Neural cell (in vitro differentiated cells): ENCODE results near the gene COL4A1.

Source experiments
- EP300 ChIP-seq: fragments of 450-650 bp; conservative IDR thresholded peaks from 2 replicates; pipeline ENCODE4 v1.6.1; 2014; ENCODE audit warnings: antibody characterized with exemption, mild to moderate bottlenecking, moderate library complexity; ENCODE audit not compliant: poor library complexity, severe bottlenecking
- EZH2 ChIP-seq: fragments of 200-600, 300-800 bp; shearing (Covaris generic), sonication (generic); IDR thresholded peaks from 2 replicates; pipeline ENCODE4 v1.6.1; 2014; ENCODE audit warnings: antibody characterized with exemption, low read length, borderline replicate concordance, mild to moderate bottlenecking; ENCODE audit not compliant: insufficient read depth, poor library complexity, severe bottlenecking
- MXI1 ChIP-seq: fragments of 450-650 bp; conservative IDR thresholded peaks from 2 replicates; pipeline ENCODE4 v1.6.1; 2014; ENCODE audit warnings: antibody characterized with exemption, mild to moderate bottlenecking; ENCODE audit not compliant: poor library complexity, severe bottlenecking
- POLR2AphosphoS5 ChIP-seq: IDR thresholded peaks from 2 replicates; pipeline ENCODE4 v1.6.1; 2012
- RAD21 ChIP-seq: fragments of 450-650 bp; conservative IDR thresholded peaks from 2 replicates; pipeline ENCODE4 v1.6.1; 2014; ENCODE audit warnings: antibody characterized with exemption, mild to moderate bottlenecking, moderate library complexity

- TF ChIP-seq POLR2AphosphoS5 (no peak), EZH2 (no peak), RAD21 (no peak), EP300 (no peak), MXI1 (no peak)
These were observed 100.0 kb downstream of the COL4A1 start for GRCh38 chr13:110206996-110207395.
